Fibroblast of lung (primary cell): ENCODE data around the gene RPL10. TPM values are rescaled to one million over a fixed set of nuclear protein-coding genes. Genes with fewer than 3 reads are reported as not detected.

ENCODE experiments used
- DNase-seq, 2 donors: peaks; one replicate each; pipeline versions ENCODE4 v3.0.0 to v3.0.0-alpha.2; 2010; ENCODE audit warnings: low read depth in 2 of 2
- H2AFZ ChIP-seq: 2 replicates; pipeline ENCODE4 v1.5.1; 2012; ENCODE audit warnings: low read length, control low read depth, inconsistent platforms
- H3K27ac ChIP-seq: 2 replicates; pipeline ENCODE4 v1.5.1; 2011; ENCODE audit warnings: low read length, control low read depth; ENCODE audit not compliant: insufficient read depth
- H3K27me3 ChIP-seq: 2 replicates; pipeline ENCODE4 v1.5.1; 2011; ENCODE audit warnings: mild to moderate bottlenecking, low read length; ENCODE audit not compliant: control insufficient read depth, insufficient read depth
- H3K36me3 ChIP-seq: 2 replicates; pipeline ENCODE4 v1.5.1; 2011; ENCODE audit warnings: low read length; ENCODE audit not compliant: control insufficient read depth, insufficient read depth
- H3K4me1 ChIP-seq: 2 replicates; pipeline ENCODE4 v1.5.1; 2011; ENCODE audit warnings: low read length; ENCODE audit not compliant: control insufficient read depth, insufficient read depth; ENCODE audit errors: extremely low read depth
- H3K4me2 ChIP-seq: 2 replicates; pipeline ENCODE4 v1.5.1; 2011; ENCODE audit warnings: low read length, control low read depth; ENCODE audit not compliant: insufficient read depth; ENCODE audit errors: extremely low read depth
- H3K4me3 ChIP-seq, 4 experiments: fragments of 200-600 bp in 1 of 4; sonication (generic) in 1 of 4; replicated peaks in 1 of 4; 2 replicates each; pipeline ENCODE4 v1.5.1; 2011 to 2016; ENCODE audit warnings: low read length in 4 of 4, low read depth in 3 of 4, mild to moderate bottlenecking in 3 of 4, control low read depth in 2 of 4, inconsistent platforms in 1 of 4, mixed read lengths in 1 of 4; ENCODE audit not compliant: insufficient read depth in 1 of 4; ENCODE audit errors: control extremely low read depth in 1 of 4
- H3K79me2 ChIP-seq: 2 replicates; pipeline ENCODE4 v1.5.1; 2012; ENCODE audit warnings: mild to moderate bottlenecking, low read length, inconsistent platforms; ENCODE audit not compliant: control insufficient read depth, insufficient read depth
- H3K9ac ChIP-seq: 2 replicates; pipeline ENCODE4 v1.5.1; 2011; ENCODE audit warnings: mild to moderate bottlenecking, low read length, control low read depth; ENCODE audit not compliant: insufficient read depth
- H3K9me3 ChIP-seq: 2 replicates; pipeline ENCODE4 v1.5.1; 2012; ENCODE audit warnings: low read depth, low read length; ENCODE audit not compliant: control insufficient read depth, insufficient read depth
- H4K20me1 ChIP-seq: 2 replicates; pipeline ENCODE4 v1.5.1; 2011; ENCODE audit warnings: low read length; ENCODE audit not compliant: control insufficient read depth, insufficient read depth; ENCODE audit errors: extremely low read depth
- EZH2 ChIP-seq: IDR thresholded peaks from 2 replicates; pipeline ENCODE4 v1.5.1; 2012; ENCODE audit warnings: low read length, control low read depth, mild to moderate bottlenecking; ENCODE audit errors: missing control alignments
- polyA plus RNA-seq, 2 donors: library from polyadenylated mRNA; depleted of rRNA in 1 of 2; stranded (reverse) in 1 of 2; unstranded in 1 of 2; fragments of >200 nt; gene quantifications; 2 replicates each; pipeline ENCODE4 v1.2.1, GENCODE V29; 2011 to 2012; ENCODE audit warnings: missing spikeins in 1 of 2
- total RNA-seq: library from RNA; depleted of rRNA; stranded (reverse); fragments of >200 nt; gene quantifications from 2 replicates; pipeline ENCODE4 v1.2.1, GENCODE V29; 2014
- TF ChIP-seq, protein P1 (sequence below), 2 donors: IDR thresholded peaks in 1 of 2; conservative IDR thresholded peaks in 1 of 2; 1 replicate in 1 of 2; 2 replicates in 1 of 2; pipeline ENCODE4 v1.5.1; 2011 to 2012; ENCODE audit warnings: low read length in 2 of 2, control low read depth in 1 of 2, inconsistent platforms in 1 of 2, low read depth in 1 of 2, mild to moderate bottlenecking in 1 of 2

RPL10 gene
- total and polyA plus RNA-seq, 2 donors (not counting 1 experiment from before 2014, with no cell fraction given), result 2,319 to 4,527 TPM

GRCh38 chrX:154401918-154402621 is 3.9 kb downstream of the RPL10 start:
- H3K79me2 ChIP-seq, result peaks cover 20% of the 10 kb centered on the region
- no peaks in the 10 kb centered on the region for H4K20me1 ChIP-seq
- H3K27me3 ChIP-seq, result no peaks in the 10 kb centered on the region
- no peak overlapping the region for H2AFZ ChIP-seq
- H3K9ac ChIP-seq, result no peak overlapping the region
- no peak overlapping the region for H3K4me2 ChIP-seq
- H3K4me1 ChIP-seq, result no peaks in the 10 kb centered on the region
- DNase-seq, result no peak
- TF ChIP-seq, protein P1, sequence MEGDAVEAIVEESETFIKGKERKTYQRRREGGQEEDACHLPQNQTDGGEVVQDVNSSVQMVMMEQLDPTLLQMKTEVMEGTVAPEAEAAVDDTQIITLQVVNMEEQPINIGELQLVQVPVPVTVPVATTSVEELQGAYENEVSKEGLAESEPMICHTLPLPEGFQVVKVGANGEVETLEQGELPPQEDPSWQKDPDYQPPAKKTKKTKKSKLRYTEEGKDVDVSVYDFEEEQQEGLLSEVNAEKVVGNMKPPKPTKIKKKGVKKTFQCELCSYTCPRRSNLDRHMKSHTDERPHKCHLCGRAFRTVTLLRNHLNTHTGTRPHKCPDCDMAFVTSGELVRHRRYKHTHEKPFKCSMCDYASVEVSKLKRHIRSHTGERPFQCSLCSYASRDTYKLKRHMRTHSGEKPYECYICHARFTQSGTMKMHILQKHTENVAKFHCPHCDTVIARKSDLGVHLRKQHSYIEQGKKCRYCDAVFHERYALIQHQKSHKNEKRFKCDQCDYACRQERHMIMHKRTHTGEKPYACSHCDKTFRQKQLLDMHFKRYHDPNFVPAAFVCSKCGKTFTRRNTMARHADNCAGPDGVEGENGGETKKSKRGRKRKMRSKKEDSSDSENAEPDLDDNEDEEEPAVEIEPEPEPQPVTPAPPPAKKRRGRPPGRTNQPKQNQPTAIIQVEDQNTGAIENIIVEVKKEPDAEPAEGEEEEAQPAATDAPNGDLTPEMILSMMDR (conservative IDR thresholded peaks at IDR 0.05 in 1 of 2, IDR thresholded peaks at IDR 0.05 in 1 of 2; ENCODE audit: low read depth in 1 of 2, low read length in 2 of 2), result no peak
- TF ChIP-seq EZH2, result no peak
- H3K4me3 ChIP-seq, result no peak overlapping the region
- no peak overlapping the region for H3K27ac ChIP-seq
- H3K36me3 ChIP-seq, result peaks cover 4% of the 10 kb centered on the region
- no peaks in the 10 kb centered on the region for H3K9me3 ChIP-seq

- no peak for TF ChIP-seq EZH2
- TF ChIP-seq, protein P1 (conservative IDR thresholded peaks at IDR 0.05 in 1 of 2, IDR thresholded peaks at IDR 0.05 in 1 of 2; ENCODE audit: low read depth in 1 of 2, low read length in 2 of 2), result no peak
- no peak overlapping the region for H2AFZ ChIP-seq
- H3K4me2 ChIP-seq, result no peak overlapping the region
- peaks cover 20% of the 10 kb centered on the region for H3K79me2 ChIP-seq
- peaks cover 4% of the 10 kb centered on the region for H3K36me3 ChIP-seq
- no peaks in the 10 kb centered on the region for H3K9me3 ChIP-seq
- H4K20me1 ChIP-seq, result no peaks in the 10 kb centered on the region
- H3K4me3 ChIP-seq, result no peak overlapping the region
- H3K27ac ChIP-seq, result no peak overlapping the region
- H3K27me3 ChIP-seq, result no peaks in the 10 kb centered on the region
- H3K9ac ChIP-seq, result no peak overlapping the region
- DNase-seq, result no peak
- H3K4me1 ChIP-seq, result no peaks in the 10 kb centered on the region
These were observed 4.5 kb downstream of the RPL10 start for GRCh38 chrX:154402622-154403127.

GRCh38 chrX:154403192-154403591 is 5.0 kb downstream of the RPL10 start:
- H3K9ac ChIP-seq, result no peak overlapping the region
- H3K79me2 ChIP-seq, result peaks cover 20% of the 10 kb centered on the region
- no peaks in the 10 kb centered on the region for H4K20me1 ChIP-seq
- TF ChIP-seq, protein P1 (conservative IDR thresholded peaks at IDR 0.05 in 1 of 2, IDR thresholded peaks at IDR 0.05 in 1 of 2; ENCODE audit: low read depth in 1 of 2, low read length in 2 of 2), result no peak
- TF ChIP-seq EZH2, result no peak
- no peak overlapping the region for H3K4me2 ChIP-seq
- H2AFZ ChIP-seq, result no peak overlapping the region
- no peak overlapping the region for H3K4me3 ChIP-seq
- no peaks in the 10 kb centered on the region for H3K9me3 ChIP-seq
- no peak for DNase-seq
- peaks cover 4% of the 10 kb centered on the region for H3K36me3 ChIP-seq
- no peaks in the 10 kb centered on the region for H3K27me3 ChIP-seq
- H3K27ac ChIP-seq, result no peak overlapping the region
- H3K4me1 ChIP-seq, result no peaks in the 10 kb centered on the region
